SK-N-SH (cell line): ENCODE results near the gene SLBP. TPM values are rescaled to one million over a fixed set of nuclear protein-coding genes. Genes with fewer than 3 reads are reported as not detected.

ENCODE experiments used
- CTCF ChIA-PET: fragments of 300-600, 350-600 bp; formaldehyde crosslinking; extraction: SDS; loops from one replicate; lab custom pipeline; 2021; lab: Yijun Ruan, JAX
- POLR2A ChIA-PET: fragments of 350-600 bp; sonication (Branson Sonifier 250); formaldehyde crosslinking; extraction: SDS; loops from one replicate; lab custom pipeline; 2020; ENCODE audit warnings: antibody characterized with exemption, inconsistent platforms; lab: Yijun Ruan, JAX
- DNase-seq: peaks from one replicate; pipeline ENCODE4 v3.0.0; 2012
- H2AFZ ChIP-seq: fragments of 200-600 bp; sonication (generic); 2 replicates; pipeline ENCODE4 v1.8.1; 2016; ENCODE audit warnings: antibody characterized with exemption, mild to moderate bottlenecking, low read depth
- H3F3A ChIP-seq: fragments of 200-600 bp; sonication (generic); replicated peaks from 2 replicates; pipeline ENCODE3; 2016; ENCODE audit warnings: antibody characterized with exemption, mild to moderate bottlenecking; ENCODE audit not compliant: insufficient read depth
- H3K27ac ChIP-seq, 2 experiments: fragments of 200-500 bp in 1 of 2; fragments of 200-600 bp in 1 of 2; sonication (Bioruptor generic) in 1 of 2; sonication (generic), shearing (Covaris generic) in 1 of 2; 2 replicates each; pipeline versions ENCODE4 v1.5.1 to v1.6.1; 2014 to 2016; ENCODE audit warnings: low read depth in 2 of 2, inconsistent platforms in 1 of 2, low read length in 1 of 2, mild to moderate bottlenecking in 1 of 2, mixed read lengths in 1 of 2
- H3K27me3 ChIP-seq: fragments of 200-600 bp; sonication (generic), shearing (Covaris generic); 2 replicates; pipeline ENCODE4 v1.6.1; 2016; ENCODE audit warnings: mixed run types; ENCODE audit not compliant: insufficient read depth
- H3K36me3 ChIP-seq, 2 experiments: fragments of 200-500 bp in 1 of 2; fragments of 200-600 bp in 1 of 2; sonication (Bioruptor generic) in 1 of 2; sonication (generic) in 1 of 2; replicated peaks in 1 of 2; 2 replicates each; pipeline versions ENCODE3 to v1.5.1; 2014 to 2016; ENCODE audit warnings: low read length in 1 of 2, mild to moderate bottlenecking in 1 of 2; ENCODE audit not compliant: insufficient read depth in 2 of 2, control insufficient read depth in 1 of 2
- H3K4me1 ChIP-seq, 2 experiments: fragments of 200-500 bp in 1 of 2; fragments of 200-600 bp in 1 of 2; sonication (Bioruptor generic) in 1 of 2; sonication (generic), shearing (Covaris generic) in 1 of 2; 2 replicates each; pipeline versions ENCODE4 v1.5.1 to v1.6.1; 2014 to 2016; ENCODE audit warnings: low read depth in 1 of 2, low read length in 1 of 2, mixed run types in 1 of 2; ENCODE audit not compliant: insufficient read depth in 2 of 2, control insufficient read depth in 1 of 2
- H3K4me2 ChIP-seq: fragments of 200-600 bp; sonication (generic), shearing (Covaris generic); 2 replicates; pipeline ENCODE4 v1.6.1; 2017; ENCODE audit warnings: mixed run types
- H3K4me3 ChIP-seq, 2 experiments: fragments of 200-500 bp in 1 of 2; fragments of 200-600 bp in 1 of 2; sonication (Bioruptor generic) in 1 of 2; sonication (generic), shearing (Covaris generic) in 1 of 2; 2 replicates each; pipeline versions ENCODE4 v1.5.1 to v1.8.1; 2014 to 2016; ENCODE audit warnings: low read depth in 2 of 2, inconsistent platforms in 1 of 2, low read length in 1 of 2, mild to moderate bottlenecking in 1 of 2, mixed read lengths in 1 of 2, moderate library complexity in 1 of 2
- H3K79me2 ChIP-seq: fragments of 200-600 bp; sonication (generic); 2 replicates; pipeline ENCODE4 v1.8.1; 2017; ENCODE audit warnings: mild to moderate bottlenecking; ENCODE audit not compliant: insufficient read depth
- H3K9ac ChIP-seq: fragments of 200-600 bp; sonication (generic); 2 replicates; pipeline ENCODE4 v1.6.1; 2017; ENCODE audit warnings: mixed run types
- H3K9me2 ChIP-seq: fragments of 200-600 bp; sonication (generic); 2 replicates; pipeline ENCODE4 v1.6.1; 2017; ENCODE audit warnings: mixed run types
- H3K9me3 ChIP-seq: fragments of 200-600 bp; sonication (generic); 2 replicates; pipeline ENCODE4 v1.6.1; 2017; ENCODE audit warnings: mixed run types, mild to moderate bottlenecking, moderate library complexity
- H4K20me1 ChIP-seq: fragments of 200-600 bp; sonication (generic); 2 replicates; pipeline ENCODE4 v1.6.1; 2017; ENCODE audit warnings: mild to moderate bottlenecking, mixed run types; ENCODE audit not compliant: insufficient read depth
- JUND ChIP-seq: IDR thresholded peaks from 2 replicates; pipeline ENCODE4 v1.4.0; 2012
- TEAD4 ChIP-seq: IDR thresholded peaks from 2 replicates; pipeline ENCODE4 v1.4.0; 2012; ENCODE audit warnings: mild to moderate bottlenecking, borderline replicate concordance; ENCODE audit not compliant: insufficient read depth
- WGBS: methylation state at CpG from one replicate; pipeline ENCODE4 v1.1.6; 2017; ENCODE audit warnings: low lambda C conversion rate; 5-methylcytosine and 5-hydroxymethylcytosine counted together
- polyA plus RNA-seq, 3 experiments: library from polyadenylated mRNA; depleted of rRNA; stranded (reverse); fragments of >200 nt; gene quantifications; 2 replicates each; pipeline ENCODE4 v1.2.3, GENCODE V29; 2012
- TF ChIP-seq, protein P1 (sequence below): IDR thresholded peaks from 2 replicates; pipeline ENCODE4 v1.4.0; 2012; ENCODE audit warnings: low read depth, borderline replicate concordance
- TF ChIP-seq, protein P2 (sequence below): IDR thresholded peaks from 2 replicates; pipeline ENCODE4 v1.6.1; 2012; ENCODE audit warnings: mild to moderate bottlenecking, low read depth, low read length, moderate library complexity

The SLBP gene
- polyA plus RNA-seq, 1 of the 3 experiments (the other 2 are of a cell fraction): 51.5 TPM

DNA sequence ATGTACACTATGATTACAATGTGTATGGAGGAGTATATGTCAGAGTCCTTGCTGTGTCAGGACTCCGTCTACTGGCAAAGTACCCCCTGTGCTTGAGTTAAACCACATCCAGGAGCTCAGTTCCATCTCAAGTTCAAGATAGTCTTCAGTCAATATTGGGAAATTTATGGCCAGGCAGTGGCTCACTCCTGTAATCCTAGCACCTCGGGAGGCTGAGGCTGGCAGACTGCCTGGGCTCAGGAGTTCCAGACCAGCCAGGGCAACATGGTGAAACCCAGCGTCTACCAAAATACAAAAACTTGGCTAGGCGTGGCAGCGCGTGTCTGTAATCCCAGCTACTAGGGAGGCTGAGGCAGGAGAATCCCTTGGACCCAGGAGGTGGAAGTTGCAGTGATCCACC is 5.8 kb downstream of the SLBP start:
- Histone ChIP-seq H3K36me3 (peaks cover 17 to 43% of the 10 kb centered on the region in 2 experiments), H2AFZ (no peak overlapping the region), H3K27me3 (no peaks in the 10 kb centered on the region), H3K9ac (no peak overlapping the region), H3F3A (no peaks in the 10 kb centered on the region), H3K79me2 (peaks cover 100% of the 10 kb centered on the region), H3K27ac (no peak overlapping the region), H3K4me2 (no peak overlapping the region), H3K9me3 (no peaks in the 10 kb centered on the region), H3K9me2 (no peaks in the 10 kb centered on the region), H4K20me1 (peaks cover 80% of the 10 kb centered on the region), H3K4me1 (peaks cover 8 to 18% of the 10 kb centered on the region in 2 experiments; a peak in 2 of 4 replicates), H3K4me3 (no peak overlapping the region)
- ChIA-PET POLR2A (interaction anchor here (1.1 kb wide), 1 partner anchor 13 kb away, joined by 3 read pairs; no protein-coding TSS in a partner anchor), CTCF (interaction anchor here (0.6 to 10.1 kb wide), 6 partner anchors 14 to 648 kb away, joined by 3 to 82 read pairs (median 4); no protein-coding TSS in a partner anchor)
- WGBS: 97% methylated on average over 6 of the region's 6 CpGs
- TF ChIP-seq, protein P1, sequence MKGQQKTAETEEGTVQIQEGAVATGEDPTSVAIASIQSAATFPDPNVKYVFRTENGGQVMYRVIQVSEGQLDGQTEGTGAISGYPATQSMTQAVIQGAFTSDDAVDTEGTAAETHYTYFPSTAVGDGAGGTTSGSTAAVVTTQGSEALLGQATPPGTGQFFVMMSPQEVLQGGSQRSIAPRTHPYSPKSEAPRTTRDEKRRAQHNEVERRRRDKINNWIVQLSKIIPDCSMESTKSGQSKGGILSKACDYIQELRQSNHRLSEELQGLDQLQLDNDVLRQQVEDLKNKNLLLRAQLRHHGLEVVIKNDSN: no peak
- TF ChIP-seq TEAD4: no peak
- no peak for TF ChIP-seq JUND
- DNase-seq: no peak

DNA sequence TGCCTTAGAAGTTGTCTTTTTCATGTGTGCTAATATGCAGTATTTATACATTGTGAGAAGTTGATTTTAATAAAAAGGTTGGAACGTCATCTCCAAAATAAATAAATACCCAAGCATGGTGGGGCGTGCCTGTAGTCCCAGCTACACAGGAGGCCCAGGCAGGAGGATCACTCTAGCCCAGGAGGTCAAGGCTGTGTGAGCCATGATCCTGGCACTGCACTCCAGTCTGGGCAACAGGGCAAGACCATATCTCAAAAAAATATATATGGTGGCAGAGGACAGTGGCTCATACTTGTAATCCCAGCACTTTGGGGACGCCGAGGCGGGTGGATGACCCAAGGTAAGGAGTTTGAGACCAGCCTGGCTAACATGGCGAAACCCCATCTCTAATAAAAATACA is 6.4 kb downstream of the SLBP start:
- POLR2A ChIA-PET: interaction anchor here (1.1 kb wide), 1 partner anchor 13 kb away, joined by 3 read pairs; no protein-coding TSS in a partner anchor
- H3K4me1 ChIP-seq: peaks cover 2 to 18% of the 10 kb centered on the region in 2 experiments; a peak in 2 of 4 replicates
- no peaks in the 10 kb centered on the region for H3K9me2 ChIP-seq
- no peak overlapping the region for H3K4me3 ChIP-seq
- peaks cover 100% of the 10 kb centered on the region for H3K79me2 ChIP-seq
- no peak overlapping the region for H2AFZ ChIP-seq
- TF ChIP-seq, protein P2, sequence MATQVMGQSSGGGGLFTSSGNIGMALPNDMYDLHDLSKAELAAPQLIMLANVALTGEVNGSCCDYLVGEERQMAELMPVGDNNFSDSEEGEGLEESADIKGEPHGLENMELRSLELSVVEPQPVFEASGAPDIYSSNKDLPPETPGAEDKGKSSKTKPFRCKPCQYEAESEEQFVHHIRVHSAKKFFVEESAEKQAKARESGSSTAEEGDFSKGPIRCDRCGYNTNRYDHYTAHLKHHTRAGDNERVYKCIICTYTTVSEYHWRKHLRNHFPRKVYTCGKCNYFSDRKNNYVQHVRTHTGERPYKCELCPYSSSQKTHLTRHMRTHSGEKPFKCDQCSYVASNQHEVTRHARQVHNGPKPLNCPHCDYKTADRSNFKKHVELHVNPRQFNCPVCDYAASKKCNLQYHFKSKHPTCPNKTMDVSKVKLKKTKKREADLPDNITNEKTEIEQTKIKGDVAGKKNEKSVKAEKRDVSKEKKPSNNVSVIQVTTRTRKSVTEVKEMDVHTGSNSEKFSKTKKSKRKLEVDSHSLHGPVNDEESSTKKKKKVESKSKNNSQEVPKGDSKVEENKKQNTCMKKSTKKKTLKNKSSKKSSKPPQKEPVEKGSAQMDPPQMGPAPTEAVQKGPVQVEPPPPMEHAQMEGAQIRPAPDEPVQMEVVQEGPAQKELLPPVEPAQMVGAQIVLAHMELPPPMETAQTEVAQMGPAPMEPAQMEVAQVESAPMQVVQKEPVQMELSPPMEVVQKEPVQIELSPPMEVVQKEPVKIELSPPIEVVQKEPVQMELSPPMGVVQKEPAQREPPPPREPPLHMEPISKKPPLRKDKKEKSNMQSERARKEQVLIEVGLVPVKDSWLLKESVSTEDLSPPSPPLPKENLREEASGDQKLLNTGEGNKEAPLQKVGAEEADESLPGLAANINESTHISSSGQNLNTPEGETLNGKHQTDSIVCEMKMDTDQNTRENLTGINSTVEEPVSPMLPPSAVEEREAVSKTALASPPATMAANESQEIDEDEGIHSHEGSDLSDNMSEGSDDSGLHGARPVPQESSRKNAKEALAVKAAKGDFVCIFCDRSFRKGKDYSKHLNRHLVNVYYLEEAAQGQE: no peak
- TF ChIP-seq, protein P1: no peak
- H3K4me2 ChIP-seq: no peak overlapping the region
- DNase-seq: no peak
- CTCF ChIA-PET: interaction anchor here (1.3 to 10.1 kb wide), 3 partner anchors 13 to 193 kb away, joined by 4 to 82 read pairs (median 9); no protein-coding TSS in a partner anchor
- H3F3A ChIP-seq: peaks cover under 1% of the 10 kb centered on the region
- 97% methylated on average over 6 of the region's 6 CpGs for WGBS
- H4K20me1 ChIP-seq: peaks cover 81% of the 10 kb centered on the region
- H3K9ac ChIP-seq: no peak overlapping the region
- no peaks in the 10 kb centered on the region for H3K27me3 ChIP-seq
- no peak overlapping the region for H3K27ac ChIP-seq
- H3K9me3 ChIP-seq: no peaks in the 10 kb centered on the region
- H3K36me3 ChIP-seq: peaks cover 17 to 45% of the 10 kb centered on the region in 2 experiments
